ENCODE results near the gene DNAJC21. TPM values are rescaled to one million over a fixed set of nuclear protein-coding genes. Genes with fewer than 3 reads are reported as not detected.

Gene DNAJC21
- total RNA-seq, 1 donor from 2014 or later, result 39.3 TPM

DNA sequence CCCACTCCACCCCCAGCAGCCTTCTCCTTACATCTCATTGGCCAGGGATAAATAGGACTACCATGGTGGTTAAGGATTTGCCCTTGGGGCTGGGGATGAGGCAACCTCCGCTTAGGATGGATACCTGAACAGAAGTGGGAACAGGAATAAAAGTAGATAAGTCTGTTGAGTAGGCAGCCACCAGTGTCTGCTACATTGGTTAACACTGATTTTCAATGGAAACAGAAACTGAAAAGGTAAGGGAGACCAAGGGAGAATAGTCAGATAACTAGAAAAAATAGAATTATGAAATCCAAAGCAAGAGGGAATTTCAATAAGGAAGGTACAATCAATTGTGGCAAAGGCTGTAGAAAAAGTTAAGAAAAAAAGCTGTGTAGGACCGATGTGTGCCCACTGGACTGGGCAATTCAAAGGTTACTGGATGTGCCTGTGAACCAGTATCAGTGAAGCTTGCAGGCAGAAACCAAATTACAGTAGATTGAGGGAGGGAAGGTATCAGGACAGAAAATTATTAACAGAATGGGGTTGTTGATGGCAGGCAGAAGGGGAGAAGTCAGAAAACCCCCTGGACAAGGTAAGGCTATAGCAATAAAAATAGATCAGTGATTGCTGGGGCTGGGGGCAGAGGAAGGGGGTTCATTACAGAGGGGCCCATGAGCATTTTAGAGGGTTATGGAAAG lies 48.7 kb downstream of the DNAJC21 start:
- DNase-seq (ENCODE audit: low spot score), result no peak
- Mint-ChIP-seq H3K4me3 (ENCODE audit: unreplicated experiment) (no peak overlapping the region), H3K9me3 (ENCODE audit: low read depth) (peaks cover 4% of the 10 kb centered on the region), H3K36me3 (ENCODE audit: low read depth) (no peaks in the 10 kb centered on the region), H3K27me3 (ENCODE audit: low read depth) (no peaks in the 10 kb centered on the region), H3K27ac (ENCODE audit: unreplicated experiment) (no peak overlapping the region), H3K4me1 (ENCODE audit: low read depth) (no peaks in the 10 kb centered on the region)
- TF ChIP-seq, protein P1, sequence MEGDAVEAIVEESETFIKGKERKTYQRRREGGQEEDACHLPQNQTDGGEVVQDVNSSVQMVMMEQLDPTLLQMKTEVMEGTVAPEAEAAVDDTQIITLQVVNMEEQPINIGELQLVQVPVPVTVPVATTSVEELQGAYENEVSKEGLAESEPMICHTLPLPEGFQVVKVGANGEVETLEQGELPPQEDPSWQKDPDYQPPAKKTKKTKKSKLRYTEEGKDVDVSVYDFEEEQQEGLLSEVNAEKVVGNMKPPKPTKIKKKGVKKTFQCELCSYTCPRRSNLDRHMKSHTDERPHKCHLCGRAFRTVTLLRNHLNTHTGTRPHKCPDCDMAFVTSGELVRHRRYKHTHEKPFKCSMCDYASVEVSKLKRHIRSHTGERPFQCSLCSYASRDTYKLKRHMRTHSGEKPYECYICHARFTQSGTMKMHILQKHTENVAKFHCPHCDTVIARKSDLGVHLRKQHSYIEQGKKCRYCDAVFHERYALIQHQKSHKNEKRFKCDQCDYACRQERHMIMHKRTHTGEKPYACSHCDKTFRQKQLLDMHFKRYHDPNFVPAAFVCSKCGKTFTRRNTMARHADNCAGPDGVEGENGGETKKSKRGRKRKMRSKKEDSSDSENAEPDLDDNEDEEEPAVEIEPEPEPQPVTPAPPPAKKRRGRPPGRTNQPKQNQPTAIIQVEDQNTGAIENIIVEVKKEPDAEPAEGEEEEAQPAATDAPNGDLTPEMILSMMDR (IDR thresholded peaks at IDR 0.05), result no peak

DNA sequence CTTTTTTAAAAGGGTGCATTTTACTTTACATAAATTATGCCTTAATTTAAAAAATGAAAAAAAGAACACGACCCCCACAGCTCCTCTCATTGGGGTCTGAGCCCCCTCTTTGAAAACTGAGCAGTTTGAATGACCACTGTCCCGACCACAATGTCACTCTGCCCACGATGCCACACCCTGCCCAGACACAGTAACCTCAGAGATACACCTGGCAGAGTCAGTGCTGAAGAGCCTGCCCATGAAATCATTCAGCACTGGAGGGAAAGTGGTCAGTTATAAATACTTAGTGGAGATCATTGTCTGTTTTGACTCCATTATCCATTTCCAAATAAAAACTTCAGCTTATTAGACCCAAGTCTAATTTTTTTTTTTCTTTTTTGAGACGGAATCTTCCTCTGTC lies 49.3 kb downstream of the DNAJC21 start:
- no peaks in the 10 kb centered on the region for H3K36me3 Mint-ChIP-seq (ENCODE audit: low read depth)
- H3K9me3 Mint-ChIP-seq (ENCODE audit: low read depth), result peaks cover 4% of the 10 kb centered on the region
- H3K4me1 Mint-ChIP-seq (ENCODE audit: low read depth), result no peaks in the 10 kb centered on the region
- H3K27ac Mint-ChIP-seq (ENCODE audit: unreplicated experiment), result no peak overlapping the region
- TF ChIP-seq, protein P1 (IDR thresholded peaks at IDR 0.05), result no peak
- no peak for DNase-seq (ENCODE audit: low spot score)
- H3K4me3 Mint-ChIP-seq (ENCODE audit: unreplicated experiment), result no peak overlapping the region
- H3K27me3 Mint-ChIP-seq (ENCODE audit: low read depth), result no peaks in the 10 kb centered on the region

DNA sequence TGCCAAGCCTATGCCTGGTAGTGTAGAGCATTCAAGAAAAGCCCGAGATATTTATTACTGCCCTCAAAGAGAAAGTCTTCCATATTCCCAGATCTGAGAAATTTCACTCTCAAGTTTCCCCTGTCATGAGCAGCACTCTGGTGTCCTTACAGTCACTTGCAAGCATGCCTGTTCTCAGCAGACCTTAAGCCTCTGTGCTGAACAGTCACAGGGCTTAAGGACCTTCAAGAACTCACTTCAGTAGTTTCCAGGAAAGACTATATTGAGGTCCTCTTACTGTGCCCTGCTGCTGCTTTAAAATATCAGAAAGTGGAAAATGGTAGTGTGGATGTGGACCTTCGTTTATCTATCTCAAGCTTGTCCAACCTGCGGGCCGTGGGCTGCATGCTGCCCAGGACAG lies 53.5 kb downstream of the DNAJC21 start:
- Mint-ChIP-seq H3K27ac (ENCODE audit: unreplicated experiment) (no peak overlapping the region), H3K4me1 (ENCODE audit: low read depth) (no peaks in the 10 kb centered on the region), H3K36me3 (ENCODE audit: low read depth) (peaks cover 7% of the 10 kb centered on the region), H3K27me3 (ENCODE audit: low read depth) (peaks cover 11% of the 10 kb centered on the region), H3K9me3 (ENCODE audit: low read depth) (peaks cover 17% of the 10 kb centered on the region), H3K4me3 (ENCODE audit: unreplicated experiment) (no peak overlapping the region)
- TF ChIP-seq, protein P1 (IDR thresholded peaks at IDR 0.05), result no peak
- DNase-seq (ENCODE audit: low spot score), result no peak

DNA sequence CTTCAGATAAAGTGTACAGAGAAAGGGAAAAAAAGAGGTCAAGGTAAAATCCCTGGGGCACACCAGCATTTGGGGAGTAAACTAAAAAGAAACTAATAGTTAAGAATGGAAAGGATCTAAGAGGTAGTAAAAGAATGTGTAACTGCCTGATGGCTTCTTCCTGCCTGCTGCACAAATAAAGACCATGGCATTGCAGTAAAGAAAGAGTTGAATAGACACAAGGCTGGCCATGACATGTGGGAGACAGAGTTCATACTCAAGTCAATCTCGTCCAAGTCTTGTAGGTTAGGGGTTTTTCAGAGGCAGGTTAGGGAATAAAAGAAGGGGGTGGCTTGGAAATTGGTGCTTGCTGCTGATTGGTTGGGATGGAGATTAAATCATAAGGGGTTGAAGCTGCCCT lies 57.6 kb downstream of the DNAJC21 start:
- no peak for DNase-seq (ENCODE audit: low spot score)
- no peak overlapping the region for H3K27ac Mint-ChIP-seq (ENCODE audit: unreplicated experiment)
- H3K36me3 Mint-ChIP-seq (ENCODE audit: low read depth), result peaks cover 7% of the 10 kb centered on the region
- peaks cover 13% of the 10 kb centered on the region for H3K9me3 Mint-ChIP-seq (ENCODE audit: low read depth)
- H3K4me1 Mint-ChIP-seq (ENCODE audit: low read depth), result no peaks in the 10 kb centered on the region
- TF ChIP-seq, protein P1 (IDR thresholded peaks at IDR 0.05), result no peak
- H3K4me3 Mint-ChIP-seq (ENCODE audit: unreplicated experiment), result no peak overlapping the region
- peaks cover 22% of the 10 kb centered on the region for H3K27me3 Mint-ChIP-seq (ENCODE audit: low read depth)

DNA sequence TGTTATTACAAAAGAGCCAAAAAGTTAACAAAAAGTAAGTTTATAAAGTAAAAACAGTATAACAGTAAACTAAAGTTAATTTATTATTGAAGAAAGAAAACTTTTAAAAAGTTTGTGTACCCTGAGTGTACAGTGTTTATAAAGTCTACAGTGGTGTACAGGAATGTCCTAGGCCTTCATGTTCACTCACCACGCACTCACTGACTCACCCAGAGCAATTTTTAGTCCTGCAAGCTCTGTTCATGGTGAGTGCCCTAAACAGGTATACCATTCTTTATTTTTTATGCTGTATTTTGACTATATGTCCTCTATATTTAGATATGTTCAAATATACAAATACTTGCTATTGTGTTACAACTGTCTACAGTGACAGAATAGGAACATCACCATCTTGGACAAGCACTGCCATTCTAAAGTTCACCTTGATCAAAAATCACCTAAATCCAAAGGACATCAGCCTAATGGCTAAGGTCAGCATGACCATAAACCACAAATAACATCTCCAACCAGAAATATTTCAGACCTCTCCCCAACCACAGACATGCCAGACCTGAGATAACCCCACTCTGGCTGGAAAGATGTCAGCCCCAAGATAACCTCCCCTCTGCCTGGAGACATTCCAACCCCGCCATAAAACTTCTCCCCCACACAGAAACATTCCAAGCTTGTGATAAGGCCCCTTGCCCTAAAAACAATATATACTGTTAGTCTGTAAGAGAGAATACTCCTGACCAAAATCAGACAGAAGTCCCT lies 62.3 kb downstream of the DNAJC21 start:
- H3K4me3 Mint-ChIP-seq (ENCODE audit: unreplicated experiment), result no peak overlapping the region
- TF ChIP-seq, protein P1 (IDR thresholded peaks at IDR 0.05), result no peak
- H3K27ac Mint-ChIP-seq (ENCODE audit: unreplicated experiment), result no peak overlapping the region
- H3K9me3 Mint-ChIP-seq (ENCODE audit: low read depth), result peaks cover 6% of the 10 kb centered on the region
- peaks cover 5% of the 10 kb centered on the region for H3K36me3 Mint-ChIP-seq (ENCODE audit: low read depth)
- peaks cover 41% of the 10 kb centered on the region for H3K27me3 Mint-ChIP-seq (ENCODE audit: low read depth)
- no peak for DNase-seq (ENCODE audit: low spot score)
- no peaks in the 10 kb centered on the region for H3K4me1 Mint-ChIP-seq (ENCODE audit: low read depth)

All from chondrocyte (in vitro differentiated cells).